Uterus (tissue), 2 donors: ENCODE data around the gene DROSHA.

ENCODE experiments used
- POLR2A ChIP-seq, 2 donors: fragments of 450-650 bp; IDR thresholded peaks; one replicate each; pipeline ENCODE4 v1.6.1; 2016; ENCODE audit warnings: antibody characterized with exemption in 2 of 2, mild to moderate bottlenecking in 1 of 2, moderate library complexity in 1 of 2
- TF ChIP-seq, protein P1 (sequence below), 4 experiments: fragments of 200-600 bp in 2 of 4; fragments of 450-650 bp in 2 of 4; sonication (generic) in 2 of 4; IDR thresholded peaks; one replicate each; pipeline ENCODE4 v1.5.1; 2016 to 2019; ENCODE audit warnings: antibody characterized with exemption in 4 of 4, mild to moderate bottlenecking in 2 of 4, moderate library complexity in 1 of 4

DNA sequence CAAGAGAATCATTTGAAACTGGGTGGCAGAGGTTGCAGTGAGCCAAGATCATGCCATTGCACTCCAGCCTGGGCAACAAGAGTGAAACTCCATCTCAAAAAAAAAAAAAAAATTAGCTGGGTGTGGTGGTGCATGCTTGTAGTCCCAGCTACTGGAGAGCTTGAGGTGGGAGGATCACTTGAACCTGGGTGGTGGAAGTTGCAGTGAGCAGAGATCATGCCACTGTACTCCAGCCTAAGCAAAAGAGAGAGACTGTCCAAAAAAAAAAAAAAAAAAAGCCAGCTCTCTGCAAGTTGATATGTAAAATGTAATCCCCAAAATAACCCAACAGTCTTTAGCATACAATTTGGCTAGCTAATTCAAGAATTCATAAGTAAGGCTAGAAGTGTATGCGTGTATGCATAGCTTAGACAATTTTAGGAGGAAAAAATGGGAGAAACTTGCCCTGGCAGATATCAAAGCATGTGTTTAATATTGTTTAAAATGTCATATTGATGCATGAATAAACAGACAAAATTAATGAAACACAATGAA is 36.5 kb upstream of the DROSHA start:
- TF ChIP-seq, protein P1, sequence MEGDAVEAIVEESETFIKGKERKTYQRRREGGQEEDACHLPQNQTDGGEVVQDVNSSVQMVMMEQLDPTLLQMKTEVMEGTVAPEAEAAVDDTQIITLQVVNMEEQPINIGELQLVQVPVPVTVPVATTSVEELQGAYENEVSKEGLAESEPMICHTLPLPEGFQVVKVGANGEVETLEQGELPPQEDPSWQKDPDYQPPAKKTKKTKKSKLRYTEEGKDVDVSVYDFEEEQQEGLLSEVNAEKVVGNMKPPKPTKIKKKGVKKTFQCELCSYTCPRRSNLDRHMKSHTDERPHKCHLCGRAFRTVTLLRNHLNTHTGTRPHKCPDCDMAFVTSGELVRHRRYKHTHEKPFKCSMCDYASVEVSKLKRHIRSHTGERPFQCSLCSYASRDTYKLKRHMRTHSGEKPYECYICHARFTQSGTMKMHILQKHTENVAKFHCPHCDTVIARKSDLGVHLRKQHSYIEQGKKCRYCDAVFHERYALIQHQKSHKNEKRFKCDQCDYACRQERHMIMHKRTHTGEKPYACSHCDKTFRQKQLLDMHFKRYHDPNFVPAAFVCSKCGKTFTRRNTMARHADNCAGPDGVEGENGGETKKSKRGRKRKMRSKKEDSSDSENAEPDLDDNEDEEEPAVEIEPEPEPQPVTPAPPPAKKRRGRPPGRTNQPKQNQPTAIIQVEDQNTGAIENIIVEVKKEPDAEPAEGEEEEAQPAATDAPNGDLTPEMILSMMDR (IDR thresholded peaks at IDR 0.05): no peak
- no peak for TF ChIP-seq POLR2A (IDR thresholded peaks at IDR 0.05)
